A673 (cell line): Measurements from ENCODE around the gene DCN.

Experiments used
- CTCF ChIP-seq: fragments of 300-800, 200-600 bp; sonication (generic); conservative IDR thresholded peaks from 2 replicates; pipeline ENCODE4 v1.5.1; 2017; ENCODE audit warnings: low read depth, mild to moderate bottlenecking, antibody characterized with exemption, low read length, moderate library complexity, mixed read lengths
- EZH2 ChIP-seq: fragments of 200-600 bp; sonication (generic); IDR thresholded peaks from 2 replicates; pipeline ENCODE4 v1.6.1; 2017; ENCODE audit warnings: borderline replicate concordance, low read depth, mild to moderate bottlenecking, mixed read lengths, antibody characterized with exemption, low read length; ENCODE audit not compliant: poor library complexity, severe bottlenecking

GRCh38 chr12:91105807-91106206 lies 76.8 kb downstream of the DCN start:
- TF ChIP-seq CTCF (no peak), EZH2 (no peak)
